K562 (cell line): ENCODE measurements around the gene NQO2. TPM values are rescaled to one million over a fixed set of nuclear protein-coding genes. Genes with fewer than 3 reads are reported as not detected.

Experiments
- DACH1 ChIP-seq: fragments of 450-650 bp; IDR thresholded peaks from 2 replicates; pipeline ENCODE4 v1.6.1; 2018; ENCODE audit not compliant: partially characterized antibody
- FOSL1 ChIP-seq: fragments of 200-800 bp; sonication (Bioruptor generic); conservative IDR thresholded peaks from 2 replicates; pipeline ENCODE4 v1.6.1; 2016; ENCODE audit warnings: missing genetic modification characterization, missing compliant biosample characterization
- GTF2E2 ChIP-seq: fragments of 200-800 bp; sonication (Bioruptor generic); IDR thresholded peaks from 2 replicates; pipeline ENCODE4 v1.6.1; 2016; ENCODE audit warnings: missing genetic modification characterization, missing compliant biosample characterization
- GTF2F1 ChIP-seq: IDR thresholded peaks from 2 replicates; pipeline ENCODE4 v1.6.1; 2011; ENCODE audit warnings: low read depth, low read length, improper control_type of control experiment
- KAT8 ChIP-seq: fragments of 450-650 bp; IDR thresholded peaks from 2 replicates; pipeline ENCODE4 v1.6.1; 2016; ENCODE audit warnings: low read depth, mild to moderate bottlenecking
- MYC ChIP-seq, 2 experiments: fragments of 250-450 bp in 1 of 2; sonication (Bioruptor Pico) in 1 of 2; IDR thresholded peaks; 2 replicates each; pipeline versions ENCODE4 v1.5.1 to v1.6.1; 2012 to 2021; ENCODE audit warnings: low read depth in 2 of 2, borderline replicate concordance in 1 of 2, improper control_type of control experiment in 1 of 2, low read length in 1 of 2, mild to moderate bottlenecking in 1 of 2, moderate library complexity in 1 of 2
- NCOR1 ChIP-seq: fragments of 450-650 bp; IDR thresholded peaks from 2 replicates; pipeline ENCODE4 v1.6.1; 2016; ENCODE audit warnings: mild to moderate bottlenecking, moderate library complexity
- NONO ChIP-seq, 2 experiments: fragments of 200-400 bp in 1 of 2; fragments of 450-650 bp in 1 of 2; formaldehyde crosslinking in 1 of 2; IDR thresholded peaks; 2 replicates each; pipeline ENCODE4 v1.6.1; 2017; ENCODE audit warnings: low read depth in 2 of 2, mild to moderate bottlenecking in 2 of 2, moderate library complexity in 2 of 2, low read length in 1 of 2
- PATZ1 ChIP-seq: fragments of 250-450 bp; sonication (Bioruptor Pico); IDR thresholded peaks from 2 replicates; pipeline ENCODE4 v1.5.0; 2020; ENCODE audit warnings: mild to moderate bottlenecking, borderline replicate concordance
- TRIM24 ChIP-seq, 2 experiments: fragments of 450-650 bp; IDR thresholded peaks; 2 replicates each; pipeline ENCODE4 v1.6.1; 2016
- TRIM28 ChIP-seq: fragments of 450-650 bp; IDR thresholded peaks from 2 replicates; pipeline ENCODE4 v1.6.1; 2017
- TSHZ1 ChIP-seq: fragments of 250-450 bp; sonication (Bioruptor Pico); IDR thresholded peaks from 2 replicates; pipeline ENCODE4 v1.4.0; 2020; ENCODE audit warnings: mild to moderate bottlenecking, moderate library complexity
- VEZF1 ChIP-seq: fragments of 200-800 bp; sonication (Bioruptor generic); IDR thresholded peaks from 2 replicates; pipeline ENCODE4 v1.6.1; 2017; ENCODE audit warnings: missing genetic modification characterization, missing compliant biosample characterization
- ZFP1 ChIP-seq: fragments of 450-650 bp; formaldehyde crosslinking; IDR thresholded peaks from 2 replicates; pipeline ENCODE4 v1.4.0; 2020; ENCODE audit warnings: mild to moderate bottlenecking, mixed read lengths
- ZNF395 ChIP-seq: fragments of 200-800 bp; sonication (Bioruptor generic); IDR thresholded peaks from 2 replicates; pipeline ENCODE4 v1.6.1; 2017; ENCODE audit warnings: missing genetic modification characterization, missing compliant biosample characterization
- ZNF668 ChIP-seq: fragments of 250-450 bp; sonication (Bioruptor Pico); IDR thresholded peaks from 2 replicates; pipeline ENCODE4 v1.8.0; 2022; ENCODE audit warnings: mild to moderate bottlenecking, inconsistent platforms
- ZNF766 ChIP-seq: fragments of 200-800 bp; sonication (Bioruptor generic); conservative IDR thresholded peaks from 2 replicates; pipeline ENCODE4 v1.6.1; 2016; ENCODE audit warnings: missing genetic modification characterization, missing compliant biosample characterization
- polyA plus RNA-seq, 8 experiments: library from polyadenylated mRNA; depleted of rRNA in 4 of 8; stranded (reverse) in 5 of 8; unstranded in 3 of 8; fragments of >200 nt; fragmentation: Nextera tagmentation in 2 of 8; fragmentation: Illumina TruSeq in 1 of 8; extraction: Ambion mirVana in 2 of 8; extraction: Trizol in 1 of 8; gene quantifications; 2 replicates each; pipeline versions ENCODE4 v1.2.1 to v1.2.3, GENCODE V29; 2011 to 2014; ENCODE audit warnings: inconsistent platforms in 1 of 8, missing spikeins in 1 of 8
- total RNA-seq, 7 experiments: library from RNA; depleted of rRNA in 6 of 7; stranded (reverse); fragments of >200 nt in 6 of 7; fragmentation: Illumina TruSeq in 2 of 7; extraction: Trizol in 2 of 7; gene quantifications; 2 replicates each; pipeline versions ENCODE4 v1.2.1 to v1.2.3, GENCODE V29; 2011 to 2021; ENCODE audit warnings: low replicate concordance in 1 of 7
- TF ChIP-seq, protein P1 (sequence below): fragments of 450-650 bp; formaldehyde crosslinking; IDR thresholded peaks from 2 replicates; pipeline ENCODE4 v1.4.0; 2022; ENCODE audit warnings: missing genetic modification characterization

Gene NQO2
- total and polyA plus RNA-seq, 9 of the 15 experiments (the other 6 are each of a cell fraction or from before 2014, with no cell fraction given): 54.6 to 214 (median 116) TPM

DNA sequence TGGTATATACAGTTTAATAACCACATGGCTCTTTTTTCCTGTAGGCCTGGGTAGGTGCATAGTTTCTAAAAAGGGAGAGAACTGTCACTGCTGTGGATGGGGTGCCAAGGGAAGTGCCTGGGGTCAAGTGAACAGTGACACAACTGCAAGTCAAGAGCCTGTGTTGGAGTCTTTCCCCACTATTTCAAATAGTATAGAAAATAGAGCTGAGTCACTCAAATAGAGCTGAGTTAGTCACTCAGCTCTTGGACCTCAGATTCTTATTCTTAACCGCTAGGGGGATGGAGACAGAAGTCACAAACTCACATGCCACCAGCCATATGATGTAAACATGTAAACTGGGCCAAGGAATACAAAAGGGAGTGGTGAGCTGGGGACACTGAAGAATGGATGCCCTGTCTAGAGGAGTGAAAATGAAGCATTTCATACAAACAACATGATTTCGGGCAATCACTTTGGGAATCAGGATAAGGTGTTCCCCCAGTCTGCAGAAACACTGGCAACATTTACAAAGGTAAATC is 2.1 kb downstream of the NQO2 start (continued):
- TF ChIP-seq ZNF395 (CRISPR knock-in tag) (peak; percentile 77), FOSL1 (tag) (peak; percentile 95), VEZF1 (CRISPR knock-in tag) (peak; percentile 61), DACH1 (peak; percentile 69), TSHZ1 (CRISPR knock-in tag) (no peak), ZFP1 (no peak), ZNF668 (peak; percentile 29; the same call in 1 of the 2 replicates), NCOR1 (peak; percentile 73), TRIM24 (IDR thresholded peaks at IDR 0.05) (peak; percentile 76 to 86; a peak in 3 of 4 replicates), ZNF766 (peak; percentile 71; the same call in 1 of the 2 replicates), TRIM28 (peak; percentile 84), PATZ1 (CRISPR knock-in tag) (no peak), NONO (IDR thresholded peaks at IDR 0.05; ENCODE audit: low read depth in 2 of 2, low read length in 1 of 2) (0 out of 4 replicates have a peak, but pooled peaks have one; percentile 32 to 52), KAT8 (no peak), MYC (IDR thresholded peaks at IDR 0.05; ENCODE audit: low read depth, low read length) (peak; percentile 90), MYC (CRISPR knock-in tag; IDR thresholded peaks at IDR 0.05; ENCODE audit: borderline replicate concordance, low read depth) (no peak), GTF2E2 (no peak), GTF2F1 (0 out of 2 replicates have a peak, but pooled peaks have one; percentile 22)
- TF ChIP-seq, protein P1, sequence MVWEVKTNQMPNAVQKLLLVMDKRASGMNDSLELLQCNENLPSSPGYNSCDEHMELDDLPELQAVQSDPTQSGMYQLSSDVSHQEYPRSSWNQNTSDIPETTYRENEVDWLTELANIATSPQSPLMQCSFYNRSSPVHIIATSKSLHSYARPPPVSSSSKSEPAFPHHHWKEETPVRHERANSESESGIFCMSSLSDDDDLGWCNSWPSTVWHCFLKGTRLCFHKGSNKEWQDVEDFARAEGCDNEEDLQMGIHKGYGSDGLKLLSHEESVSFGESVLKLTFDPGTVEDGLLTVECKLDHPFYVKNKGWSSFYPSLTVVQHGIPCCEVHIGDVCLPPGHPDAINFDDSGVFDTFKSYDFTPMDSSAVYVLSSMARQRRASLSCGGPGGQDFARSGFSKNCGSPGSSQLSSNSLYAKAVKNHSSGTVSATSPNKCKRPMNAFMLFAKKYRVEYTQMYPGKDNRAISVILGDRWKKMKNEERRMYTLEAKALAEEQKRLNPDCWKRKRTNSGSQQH: no peak
